Astrocyte of the spinal cord (primary cell): Measurements from ENCODE around the gene TTC39C.
"Not testable (repeated sequence)": the region's sequence is repeated elsewhere in the genome, so short reads cannot be mapped to it uniquely, and the experiment has no call there.

Experiments used
- DNase-seq: peaks from one replicate; pipeline ENCODE4 v3.0.0; 2011; ENCODE audit warnings: low read depth, low spot score
- H3K4me3 ChIP-seq: 2 replicates; pipeline ENCODE4 v1.5.1; 2011; ENCODE audit warnings: low read depth, mild to moderate bottlenecking, low read length, moderate library complexity
- CTCF ChIP-seq: IDR thresholded peaks from 2 replicates; pipeline ENCODE4 v1.5.1; 2012; ENCODE audit warnings: low read depth, mild to moderate bottlenecking, low read length, inconsistent platforms
- in situ Hi-C: cut with HindIII; loops from 2 replicates; pipeline ENCODE4 v1.10.0; 2017; ENCODE audit warnings: low sequenced_read_pairs

The TTC39C gene

DNA sequence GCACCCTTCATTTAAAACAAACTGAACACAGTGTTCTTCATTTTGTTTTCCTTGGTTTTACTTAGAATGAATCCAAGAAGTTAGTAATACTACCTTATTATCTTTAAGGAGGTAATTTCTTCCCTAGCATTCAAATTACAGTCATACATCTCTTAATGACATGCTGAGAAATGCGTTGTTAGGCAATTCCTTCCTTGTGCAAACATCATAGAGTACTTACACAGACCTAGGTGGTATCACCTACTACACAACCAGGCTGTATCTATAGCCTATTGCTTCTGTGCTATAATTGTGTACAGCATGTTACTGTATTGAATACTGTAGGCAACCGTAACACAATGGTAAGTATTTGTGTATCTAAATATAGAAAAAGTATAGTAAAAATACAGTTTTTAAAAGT is 115.9 kb downstream of the TTC39C start:
- in situ Hi-C loops: no loop called here
- no peak for TF ChIP-seq CTCF
- no peak for DNase-seq

DNA sequence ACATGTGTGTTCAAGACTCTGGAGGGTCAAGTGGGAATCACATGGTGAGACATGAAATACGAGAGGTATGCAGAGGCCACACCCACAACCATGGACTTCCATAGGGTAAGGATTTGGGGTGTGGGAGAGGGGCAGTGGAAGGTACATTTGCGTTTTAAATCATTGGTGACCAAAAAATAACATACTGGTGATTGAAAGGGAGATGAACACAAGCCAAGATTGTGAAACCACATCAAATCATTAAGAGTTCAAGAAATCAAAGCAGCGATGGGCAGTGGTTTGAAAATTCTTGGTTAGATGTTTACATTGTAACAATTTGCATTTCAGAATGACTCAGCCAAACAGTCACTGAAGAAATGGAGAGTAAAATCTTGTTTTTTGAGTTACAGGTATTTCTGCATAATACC is 122.4 kb downstream of the TTC39C start:
- H3K4me3 ChIP-seq: no peak overlapping the region
- no peak for TF ChIP-seq CTCF
- DNase-seq: no peak
- in situ Hi-C loops: no loop called here

More for the DNA sequence above, 115.9 kb downstream of the TTC39C start:
- H3K4me3 ChIP-seq: no peak overlapping the region

GRCh38 chr18:24138409-24138788 is 123.8 kb downstream of the TTC39C start:
- in situ Hi-C loops: no loop called here
- TF ChIP-seq CTCF: no peak
- no peak for DNase-seq
- H3K4me3 ChIP-seq: peak overlapping the region; percentile 69

DNA sequence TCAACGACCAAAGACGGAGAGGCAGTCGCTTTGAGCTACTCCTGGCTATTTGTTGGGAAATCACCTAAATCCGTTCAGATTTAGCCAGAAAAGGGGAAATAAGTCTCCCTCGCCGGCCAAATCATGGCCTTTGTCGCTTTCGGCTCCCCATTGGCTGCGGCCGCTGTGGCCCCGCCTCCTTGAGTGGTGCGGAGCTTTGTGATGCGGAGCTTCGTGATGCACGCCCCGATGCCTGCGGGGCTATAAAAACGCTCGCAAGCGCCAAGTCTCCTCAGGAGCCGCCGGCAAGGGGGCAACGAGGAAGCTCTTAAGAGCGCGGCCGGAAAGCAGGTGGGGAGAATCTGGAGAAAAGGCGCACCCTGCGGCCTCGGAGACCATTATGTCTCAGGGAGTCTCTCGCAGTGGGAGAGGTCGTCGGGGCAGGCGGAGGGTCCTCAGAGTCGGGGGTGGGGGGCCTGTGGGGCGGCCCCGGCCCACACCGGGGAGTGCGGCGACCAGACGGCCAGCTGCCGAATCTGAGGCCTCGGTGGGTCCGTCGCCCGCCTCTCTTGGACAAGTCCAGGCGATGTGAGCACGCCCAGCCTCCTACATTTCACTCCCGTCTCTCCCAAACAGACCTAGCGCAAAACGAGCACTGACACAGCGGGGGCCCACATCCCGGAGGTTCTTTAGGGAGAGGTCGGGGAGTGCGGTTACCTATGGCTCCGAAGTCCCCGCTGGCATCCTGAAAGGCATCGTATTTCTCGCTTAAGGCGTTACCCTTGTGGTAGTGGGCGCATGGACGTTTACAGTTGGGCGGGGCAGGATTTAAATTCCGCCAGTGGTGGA is 124.4 kb downstream of the TTC39C start, which contains the start of gene CABYR:
Gene CABYR, plus strand, starts transcription at position 274 of the 828 bp plus-strand sequence. CDS start 4,053 bp downstream, outside the sequence.
- no peak for TF ChIP-seq CTCF
- in situ Hi-C loops: no loop called here
- DNase-seq: peak; percentile 91
- peak within 1 kb of the TSS; percentile 69 for H3K4me3 ChIP-seq

GRCh38 chr18:24140697-24141096 is 126.1 kb downstream of the TTC39C start:
- no peak overlapping the region for H3K4me3 ChIP-seq
- TF ChIP-seq CTCF: no peak
- in situ Hi-C loops: no loop called here
- no peak for DNase-seq

GRCh38 chr18:24142376-24142775 is 127.8 kb downstream of the TTC39C start:
- in situ Hi-C loops: no loop called here
- no peak overlapping the region for H3K4me3 ChIP-seq
- DNase-seq: no peak
- no peak for TF ChIP-seq CTCF

- in situ Hi-C loops, DNase-seq, H3K4me3 ChIP-seq: not testable (repeated sequence)
These were observed 135.0 kb downstream of the TTC39C start for GRCh38 chr18:24149591-24149990.
